Stimulated activated CD4-positive, alpha-beta T cell treated with anti-CD3 and anti-CD28 coated beads, Interleukin-15, amount 100 ng/mL, for 24 hours (primary cell): ENCODE measurements around the gene WDR48.

Experiments
- DNase-seq: peaks from one replicate; pipeline ENCODE4 v3.0.0-alpha.2; 2020

Gene WDR48

DNA sequence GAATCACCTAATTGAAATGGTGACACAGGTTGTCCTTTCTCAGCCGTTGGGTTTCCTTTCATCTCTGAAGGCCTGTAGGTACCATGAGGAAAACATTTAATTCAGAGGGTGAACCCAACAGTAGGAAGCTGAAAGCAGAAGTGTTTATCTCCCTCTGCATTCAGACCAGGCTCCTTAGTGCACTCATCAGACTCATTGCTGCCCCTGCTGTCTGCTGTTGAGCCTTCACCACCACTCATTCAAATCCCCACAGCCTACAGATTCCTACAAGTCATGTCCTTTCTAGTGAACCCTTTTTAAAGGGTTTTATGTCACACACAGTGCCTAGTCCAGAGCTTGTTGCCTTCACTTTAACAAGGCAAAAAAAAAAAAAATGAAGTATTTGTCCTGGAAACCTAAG, 13.4 kb downstream of the WDR48 start:
- peak; percentile 31 for DNase-seq

DNA sequence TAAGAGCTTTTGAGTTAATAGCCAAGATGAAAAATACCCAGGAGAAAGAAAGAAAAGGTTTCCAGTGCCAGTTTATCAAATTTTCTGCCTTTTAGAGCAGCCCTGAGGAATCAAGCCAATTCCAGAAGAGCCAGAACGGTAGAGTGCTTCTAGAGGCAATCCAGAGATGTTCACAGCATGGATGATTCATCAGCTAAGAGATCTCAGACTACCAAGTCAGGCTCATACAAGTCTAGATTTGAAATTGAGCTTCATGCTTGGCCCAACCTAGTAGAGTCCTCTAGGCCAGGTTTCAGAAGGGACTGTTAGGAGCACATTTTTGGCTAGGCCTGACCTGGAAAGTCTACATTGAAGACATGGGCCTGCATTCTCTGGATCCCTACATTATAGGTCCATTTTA, 15.5 kb downstream of the WDR48 start:
- no peak for DNase-seq

DNA sequence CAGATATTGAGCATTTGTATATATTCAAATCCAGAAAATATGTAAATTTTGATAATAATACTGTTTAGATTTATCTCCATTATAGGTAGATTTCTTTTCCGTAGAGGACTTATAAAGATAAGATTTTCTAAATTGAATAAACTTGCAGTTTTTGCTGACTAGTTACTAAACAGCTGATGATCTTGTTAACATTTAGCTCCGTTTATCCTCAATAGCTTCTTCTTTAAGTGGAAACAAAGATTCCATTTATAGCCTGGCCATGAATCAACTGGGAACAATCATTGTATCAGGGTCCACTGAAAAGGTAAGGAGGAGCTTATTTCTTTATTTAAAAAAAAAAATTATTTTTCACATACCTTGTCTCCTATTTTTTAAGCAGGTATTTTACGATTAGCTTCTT, 16.7 kb downstream of the WDR48 start:
- DNase-seq = no peak

DNA sequence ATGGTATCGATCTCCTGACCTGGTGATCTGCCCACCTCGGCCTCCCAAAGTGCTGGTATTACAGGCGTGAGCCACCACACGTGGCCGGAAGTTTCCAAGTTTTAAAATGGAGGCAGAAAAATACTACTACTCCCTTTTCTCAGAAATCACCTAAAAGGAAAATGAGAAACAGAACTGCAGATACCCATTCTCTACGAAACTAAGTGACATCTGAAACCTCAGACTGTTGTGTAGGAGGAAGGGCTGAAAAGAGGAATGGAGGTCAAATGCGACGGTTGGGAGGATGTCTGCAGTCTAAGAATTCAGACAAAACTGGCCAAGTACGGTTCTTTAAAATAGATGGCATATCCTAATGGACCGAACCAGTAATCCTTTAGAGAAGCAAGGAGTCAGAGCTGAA, 24.1 kb downstream of the WDR48 start:
- no peak for DNase-seq

DNA sequence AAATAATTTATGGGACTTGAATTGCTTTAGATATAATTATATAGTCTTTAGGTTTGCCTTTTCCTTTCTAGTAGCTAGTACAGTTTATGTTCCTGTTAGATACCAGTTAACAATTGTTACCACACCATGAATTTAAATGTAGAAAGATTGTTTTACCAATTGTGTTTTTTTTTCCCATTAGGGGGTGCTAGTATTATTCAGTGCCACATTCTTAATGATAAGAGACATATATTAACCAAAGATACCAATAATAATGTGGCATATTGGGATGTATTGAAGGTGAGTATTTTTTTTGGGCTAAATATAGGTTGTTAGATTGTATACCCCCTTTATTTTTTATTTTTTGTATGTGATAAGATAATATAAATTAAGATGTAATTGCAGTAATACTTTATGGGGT, 27.7 kb downstream of the WDR48 start:
- DNase-seq = no peak

DNA sequence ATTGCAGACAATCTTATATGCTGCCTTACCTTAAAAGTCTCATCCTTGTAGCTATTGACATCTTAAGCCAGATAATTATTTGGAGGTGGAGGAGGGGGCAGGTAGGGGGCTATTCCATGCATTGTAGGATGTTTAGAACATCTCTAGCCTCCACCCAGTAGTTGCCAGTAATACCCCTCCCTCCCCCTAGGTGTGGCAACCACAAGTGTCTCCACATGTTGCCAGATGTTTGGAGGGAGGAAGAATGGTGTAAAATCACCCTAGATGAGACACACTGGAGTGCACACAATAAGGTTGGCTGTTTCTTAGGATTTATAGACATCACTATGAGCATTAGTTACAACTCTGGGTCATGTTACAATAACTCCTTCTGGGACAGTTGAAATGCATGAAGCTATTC, 28.2 kb downstream of the WDR48 start:
- no peak for DNase-seq

DNA sequence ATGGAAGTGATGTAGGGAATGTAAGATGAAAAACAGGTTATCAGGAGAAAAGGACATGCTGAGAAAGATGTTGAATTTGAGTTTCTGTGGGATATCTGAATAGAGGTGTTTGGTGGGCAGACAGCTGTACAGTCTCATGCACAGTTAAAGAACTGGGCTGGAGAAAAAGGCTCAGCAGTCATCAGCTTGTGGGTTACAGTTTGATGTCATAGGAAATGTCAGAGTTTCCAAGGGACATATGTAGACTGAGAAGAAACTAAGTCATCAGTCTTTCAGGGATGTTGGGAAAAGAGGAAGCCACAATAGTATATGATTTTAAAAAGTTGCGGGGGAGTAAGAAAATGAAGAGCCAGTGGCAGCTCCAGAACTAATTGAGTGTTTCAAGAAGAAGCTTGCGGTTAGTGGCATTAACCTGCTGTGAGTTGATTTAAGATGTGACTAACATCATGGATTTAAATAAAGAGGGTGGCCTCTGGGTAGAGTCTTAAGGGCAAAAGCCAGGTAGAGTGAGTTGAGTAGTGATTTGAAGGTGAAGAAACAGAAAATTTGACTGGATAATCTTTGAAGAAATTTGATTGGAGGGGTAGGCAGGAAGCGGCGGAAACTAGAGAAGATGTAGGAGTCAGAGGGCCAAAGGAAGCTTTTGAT, 31.0 kb downstream of the WDR48 start:
- DNase-seq = no peak

DNA sequence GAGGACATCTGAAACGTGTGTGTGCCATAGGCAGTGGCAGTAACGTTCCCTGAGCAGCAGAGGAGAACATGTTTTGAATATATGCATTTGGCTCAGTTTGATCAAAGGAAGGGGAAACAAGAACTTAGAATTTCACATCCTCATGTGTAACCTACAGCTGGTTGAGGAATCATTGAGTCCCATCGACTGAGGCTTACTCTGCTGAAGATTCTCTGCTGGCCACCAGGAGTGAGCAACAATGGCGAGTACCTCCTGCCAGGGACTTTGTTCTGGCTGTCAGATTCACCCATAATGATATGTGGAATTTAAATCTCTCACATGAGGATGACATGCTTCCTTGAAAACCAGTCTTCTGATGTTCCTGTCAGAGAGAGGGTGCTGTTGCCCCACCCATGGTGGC, 34.3 kb downstream of the WDR48 start:
- DNase-seq = no peak

DNA sequence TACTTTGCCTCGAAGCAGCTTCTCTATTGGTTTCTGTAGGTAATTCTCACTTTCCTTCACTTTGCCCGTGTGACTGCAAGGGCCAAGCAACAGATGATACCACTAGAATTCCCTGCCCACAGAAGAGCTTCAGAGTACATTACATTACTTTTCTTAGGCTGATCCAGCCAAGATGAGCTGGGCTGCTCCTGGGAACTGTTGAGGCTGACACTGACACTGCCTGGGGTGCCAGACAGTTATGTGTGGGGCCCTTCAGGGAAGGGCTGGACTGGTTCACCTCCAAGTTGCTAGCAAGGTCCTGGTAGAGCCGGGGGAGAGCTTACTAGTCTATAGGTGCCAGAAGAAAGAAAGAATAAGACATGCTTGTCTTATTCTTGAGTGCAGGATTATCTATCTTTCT, 36.6 kb downstream of the WDR48 start:
- DNase-seq = no peak

DNA sequence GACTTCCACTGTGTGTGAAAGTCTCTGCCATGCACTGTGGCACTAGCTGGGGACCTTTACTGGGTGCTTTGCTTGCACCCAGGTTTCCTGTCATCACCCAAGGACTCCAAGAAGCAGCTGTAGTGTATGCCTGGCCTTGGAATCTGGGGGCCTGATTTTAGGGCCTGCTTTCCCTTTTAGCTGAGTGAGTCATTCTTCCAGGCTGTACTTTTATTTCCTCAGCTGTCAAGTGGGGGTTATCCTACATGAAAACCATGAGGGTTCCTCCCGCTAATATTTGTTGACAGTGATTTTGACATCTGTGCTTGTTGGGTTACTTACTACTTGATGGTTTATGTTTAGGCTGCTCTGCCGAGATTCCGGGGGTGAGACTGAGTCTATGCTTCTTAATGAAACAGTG, 37.1 kb downstream of the WDR48 start:
- no peak for DNase-seq

DNA sequence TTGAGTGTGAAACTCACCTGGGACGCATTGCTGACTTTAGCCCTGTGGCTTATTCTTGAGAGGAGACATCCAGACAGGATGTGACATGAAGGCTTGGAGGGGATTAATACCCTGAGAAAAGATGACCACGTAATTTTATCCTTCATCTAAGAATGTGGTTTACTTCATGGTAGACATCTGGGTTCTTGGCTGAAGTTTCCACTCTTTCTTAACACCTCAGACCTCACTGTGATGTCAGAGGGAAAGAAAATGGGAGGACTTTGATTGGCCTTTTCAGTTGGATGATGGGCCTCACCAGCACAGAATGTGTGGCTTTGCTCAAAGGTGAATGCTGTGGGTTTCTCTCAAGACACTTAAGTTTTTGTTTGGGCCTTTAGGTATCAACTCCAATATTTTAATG, 39.1 kb downstream of the WDR48 start:
- DNase-seq = no peak

DNA sequence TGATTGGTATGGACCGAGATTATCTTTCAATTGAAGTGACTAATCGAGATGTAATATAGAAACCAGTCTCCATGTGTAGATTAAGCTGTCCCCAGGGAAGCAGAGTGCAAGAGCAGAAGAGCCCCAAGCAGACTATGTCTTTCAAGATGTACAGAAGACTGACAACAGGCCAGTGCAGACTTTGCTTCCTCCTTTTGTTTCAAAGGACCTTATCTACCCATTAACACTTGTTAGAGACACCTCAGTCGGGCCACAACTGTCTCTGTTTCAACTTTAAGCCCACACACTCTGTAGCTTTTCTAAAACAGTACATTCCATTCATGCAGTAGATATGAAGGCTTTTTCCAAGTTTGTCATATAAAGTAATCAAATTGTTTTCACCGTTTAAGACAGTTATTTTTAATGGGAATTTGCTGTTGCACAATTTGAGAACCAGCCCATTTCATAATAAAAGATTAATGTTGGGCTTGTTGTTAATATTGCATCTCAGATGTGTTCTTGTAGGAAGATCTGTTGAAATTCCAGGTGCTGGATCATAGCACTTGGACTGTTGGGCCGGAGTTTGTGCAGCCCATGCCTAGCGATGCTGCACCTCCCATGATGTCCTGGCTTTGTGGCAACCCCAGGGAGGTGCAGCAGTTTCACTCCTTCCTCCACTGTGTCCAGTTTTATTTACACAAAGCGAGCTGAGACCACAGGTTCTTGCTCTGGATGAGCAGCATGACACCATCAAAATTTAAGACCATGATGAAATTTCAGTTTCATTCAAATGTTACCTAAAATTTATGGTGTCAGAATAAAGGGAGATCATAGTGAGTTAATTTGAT, 43.2 kb downstream of the WDR48 start:
- no peak for DNase-seq

DNA sequence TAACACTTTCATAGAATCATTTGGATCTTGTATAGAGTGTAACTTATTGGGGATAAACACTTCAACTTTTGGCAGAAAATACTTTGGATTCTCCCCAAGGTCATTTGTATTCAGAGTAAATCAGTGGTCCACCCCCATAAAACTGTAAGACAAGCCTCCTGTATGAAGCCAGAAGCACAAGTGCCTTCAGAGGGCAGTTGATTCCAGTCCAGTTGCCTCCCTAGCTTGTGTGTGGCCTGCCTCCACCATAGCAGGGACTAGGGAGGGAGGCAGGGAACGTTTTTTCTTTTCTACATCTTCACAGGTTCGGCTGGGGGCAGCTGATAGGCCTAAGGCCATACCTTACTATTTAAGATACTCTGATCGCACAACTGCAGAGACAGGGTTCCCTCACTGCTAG, 44.0 kb downstream of the WDR48 start:
- no peak for DNase-seq

DNA sequence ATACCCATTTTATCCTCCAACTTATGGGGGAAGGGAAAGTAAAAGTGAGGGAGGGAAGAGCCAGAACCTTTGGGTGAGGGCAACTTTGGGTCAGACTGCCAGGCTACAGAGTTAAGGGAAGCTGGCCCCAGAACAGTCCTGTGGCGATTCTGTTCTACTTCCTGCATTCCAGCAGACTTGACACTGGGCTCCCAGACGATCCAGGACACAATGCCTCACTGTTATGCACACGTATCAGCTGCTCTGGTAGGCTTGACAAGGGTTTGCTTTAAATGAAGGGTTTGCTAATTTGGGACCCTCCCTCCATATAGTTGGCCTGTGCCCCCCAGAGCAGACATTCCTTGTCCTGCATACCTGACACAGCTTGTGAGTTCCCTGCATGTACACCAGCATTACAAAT, 45.0 kb downstream of the WDR48 start:
- DNase-seq = no peak

DNA sequence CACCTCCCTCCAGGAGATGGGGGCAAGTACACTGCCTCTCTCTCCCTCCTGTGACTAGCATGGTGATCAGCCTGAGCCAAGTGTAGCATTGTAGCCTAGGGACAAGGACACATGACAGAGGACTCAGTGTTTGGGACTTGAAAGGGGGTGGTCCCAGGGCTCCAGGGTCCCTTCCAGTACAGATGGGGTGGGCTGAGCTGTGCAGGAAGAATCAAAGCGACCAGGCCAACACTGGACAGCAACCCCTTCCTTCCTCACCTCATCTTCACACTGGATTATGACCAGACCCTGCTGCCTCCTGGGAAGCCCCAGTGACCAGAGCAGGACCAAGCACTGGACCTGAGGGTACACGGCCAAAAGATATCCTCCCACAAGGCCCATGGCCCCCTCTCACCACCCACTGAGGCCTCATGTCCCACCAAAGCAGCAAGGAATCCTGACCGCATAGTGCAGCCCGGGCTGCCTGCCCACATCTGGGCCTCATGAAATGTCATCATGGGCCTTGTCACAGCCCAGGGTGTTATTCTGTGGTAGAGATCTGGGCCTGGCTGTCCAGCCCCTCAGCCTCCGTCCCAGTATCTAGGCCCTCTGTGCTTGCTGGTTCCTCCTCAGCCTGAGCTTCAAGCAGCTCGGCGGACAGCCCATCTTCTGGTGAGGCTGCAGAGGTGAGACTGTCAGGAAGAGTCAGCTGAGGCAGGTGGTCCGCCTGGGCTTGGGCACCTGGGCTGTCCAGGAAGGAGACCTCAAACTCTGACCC, 46.1 kb downstream of the WDR48 start:
- no peak for DNase-seq

DNA sequence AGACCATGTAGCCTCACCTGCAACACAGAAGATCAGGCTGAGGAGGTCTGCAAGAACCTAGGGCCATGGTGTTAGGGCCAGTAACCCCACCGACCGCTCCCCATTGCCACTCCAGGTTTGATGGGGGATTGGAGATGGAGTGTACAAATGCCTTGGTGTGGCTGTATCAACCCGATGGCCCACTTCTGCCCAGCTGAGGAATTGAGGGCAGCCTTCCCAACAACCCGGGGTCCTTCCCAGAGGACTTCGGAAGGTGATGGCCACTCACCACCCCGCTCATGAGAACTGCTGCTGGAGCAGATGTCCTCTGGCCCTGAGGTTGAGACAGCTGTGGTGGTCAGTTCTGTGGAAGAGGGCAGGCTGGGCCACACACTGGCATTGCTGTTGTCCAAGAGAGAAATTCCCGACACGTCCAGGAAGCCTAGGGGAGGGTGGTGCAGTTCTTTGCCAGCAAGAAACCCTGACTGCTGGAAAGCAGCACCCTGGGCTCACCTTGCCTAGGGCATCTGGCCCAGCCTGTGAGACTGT, 46.7 kb downstream of the WDR48 start:
- no peak for DNase-seq

DNA sequence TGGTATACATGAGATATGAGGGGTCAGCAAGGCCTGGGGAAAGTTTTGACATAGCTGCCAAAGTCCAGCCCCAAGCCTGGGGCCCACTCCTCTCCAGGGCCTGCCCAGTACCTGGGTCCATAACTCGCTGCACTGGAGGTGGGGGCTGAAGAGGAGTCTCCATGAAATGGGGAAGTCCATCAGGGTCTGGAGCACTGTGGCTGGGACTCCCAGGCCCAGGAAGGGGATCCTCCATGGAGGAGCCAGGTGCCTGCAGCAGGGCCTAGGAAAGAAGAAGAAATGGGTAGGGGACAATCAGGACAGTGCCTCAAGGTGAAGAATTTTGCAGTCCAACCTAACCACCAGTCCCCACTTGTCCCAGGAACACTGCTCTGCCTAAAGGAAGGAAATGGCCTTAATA, 47.4 kb downstream of the WDR48 start:
- DNase-seq = no peak

DNA sequence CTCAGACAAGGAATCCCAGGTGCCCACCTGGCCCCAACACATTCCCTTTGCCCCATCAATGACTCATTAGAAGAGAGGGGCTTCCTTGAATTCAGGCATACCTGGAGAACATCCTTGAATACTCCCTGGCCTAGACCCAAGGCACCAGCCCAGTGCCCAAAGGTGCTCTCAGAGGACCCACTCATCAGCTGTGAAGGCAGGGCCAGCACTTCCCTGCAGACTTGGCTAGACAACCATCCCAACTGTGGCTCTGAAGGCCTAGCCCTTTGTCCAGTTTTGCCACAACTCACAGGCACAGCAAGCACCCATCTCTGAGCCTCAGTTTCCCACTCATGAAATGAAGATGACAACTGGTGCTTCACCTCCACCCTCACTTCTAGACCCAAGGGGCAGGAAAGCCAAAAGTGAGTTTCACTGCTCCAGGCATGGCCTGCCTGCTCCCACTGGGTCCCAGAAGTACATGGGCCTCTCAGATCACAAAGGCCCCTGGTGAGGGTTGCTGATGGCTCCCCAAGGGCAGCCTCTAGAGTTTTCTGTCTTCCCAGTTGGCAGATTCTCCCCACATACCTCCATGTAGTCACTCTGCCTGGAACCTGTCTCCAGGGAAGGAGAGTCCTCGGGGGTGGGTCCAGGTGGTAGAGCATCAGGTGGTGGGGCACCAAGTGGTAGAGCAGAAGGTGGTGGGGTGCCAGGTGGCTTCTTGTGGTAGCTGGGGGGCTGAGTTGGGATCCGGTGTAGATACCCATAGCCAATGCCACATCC, 48.1 kb downstream of the WDR48 start:
- no peak for DNase-seq

DNA sequence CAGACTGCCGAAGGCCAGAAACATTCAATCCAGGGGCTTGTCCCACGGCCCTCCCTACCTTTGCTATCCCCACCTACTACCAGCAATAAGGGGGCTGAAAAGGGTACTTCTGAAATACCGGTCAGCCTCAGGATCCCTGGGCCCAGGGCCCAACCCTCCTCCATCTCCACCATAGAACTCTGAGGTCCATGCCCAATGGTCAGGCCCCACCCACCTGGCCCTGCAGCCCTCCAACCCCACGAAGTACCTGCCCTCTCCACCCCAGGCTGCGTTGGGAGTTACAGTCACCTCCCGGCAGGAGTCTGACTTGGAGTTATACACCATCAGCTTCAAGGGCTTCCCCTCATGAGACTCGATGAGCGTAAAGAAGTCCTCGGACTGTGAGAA, 48.7 kb downstream of the WDR48 start:
- no peak for DNase-seq

DNA sequence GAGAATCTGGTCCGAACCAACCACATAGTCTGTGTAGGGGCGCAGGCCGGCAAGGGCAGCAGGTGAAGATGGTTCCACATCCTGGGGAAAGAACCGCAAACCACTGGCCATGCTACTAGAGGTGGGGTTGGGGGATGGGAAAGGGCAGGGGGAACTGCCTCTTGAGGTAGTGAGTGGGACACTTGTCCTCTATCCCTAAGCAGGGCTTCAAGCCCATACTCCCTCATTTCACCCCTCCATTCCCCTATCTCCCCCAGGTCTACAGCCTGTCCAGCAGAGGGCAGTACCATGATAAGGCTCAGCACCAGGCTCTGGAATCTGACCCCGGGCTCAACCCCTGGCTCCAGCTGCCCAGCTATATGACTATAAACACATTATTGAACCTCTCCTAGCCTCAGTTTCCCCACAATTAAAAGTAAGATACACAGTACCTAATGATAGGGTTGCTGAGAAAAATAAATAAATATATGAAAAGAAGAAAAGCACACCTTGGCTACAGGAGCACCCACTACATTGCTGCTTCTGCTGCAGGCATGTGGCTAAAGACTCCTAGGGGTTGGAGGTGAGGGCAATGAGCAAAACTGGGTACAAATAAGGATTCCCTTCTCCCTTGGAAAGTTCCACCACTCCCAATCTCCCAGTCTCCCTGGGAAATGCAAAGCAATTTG, 49.3 kb downstream of the WDR48 start:
- peak; percentile 56 for DNase-seq

DNA sequence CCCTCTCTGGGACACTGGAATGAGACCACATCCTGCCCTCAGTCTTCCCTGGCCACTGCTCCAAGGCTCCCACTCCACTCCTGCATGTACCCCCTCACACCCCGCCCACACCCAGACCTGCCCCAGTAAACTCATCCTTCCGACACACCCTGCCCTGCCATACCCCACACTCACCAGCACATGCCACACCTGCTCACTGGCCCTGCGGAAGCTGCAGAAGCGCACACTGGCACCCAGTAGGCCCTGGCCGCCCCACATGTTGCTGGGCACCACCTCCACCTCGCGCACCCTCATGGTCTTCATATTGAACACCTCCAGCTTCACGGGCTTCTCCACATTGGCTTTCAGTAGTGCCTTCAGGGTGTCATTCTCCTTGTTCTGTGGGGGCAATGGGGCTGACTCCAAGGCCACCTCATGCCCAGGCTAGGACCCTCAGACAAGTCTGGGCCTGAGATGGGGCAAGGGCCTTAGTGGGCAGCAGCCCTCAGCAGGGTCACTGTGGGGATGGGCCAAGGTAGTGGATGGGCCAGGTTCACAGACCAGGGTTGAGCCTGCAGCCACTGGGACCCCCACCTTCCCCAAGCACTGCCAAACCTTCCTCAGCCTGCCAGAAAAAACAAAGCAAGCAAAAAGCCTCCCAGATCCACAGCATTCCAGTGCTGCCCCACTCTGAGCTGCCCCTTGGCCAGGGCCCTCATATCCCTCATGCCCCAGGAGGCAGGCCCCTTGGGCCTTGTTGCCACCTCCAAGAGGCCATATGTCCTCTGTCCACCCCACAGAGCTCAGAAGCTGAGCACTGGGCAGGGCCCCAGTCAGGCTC, 50.9 kb downstream of the WDR48 start:
- DNase-seq = no peak

DNA sequence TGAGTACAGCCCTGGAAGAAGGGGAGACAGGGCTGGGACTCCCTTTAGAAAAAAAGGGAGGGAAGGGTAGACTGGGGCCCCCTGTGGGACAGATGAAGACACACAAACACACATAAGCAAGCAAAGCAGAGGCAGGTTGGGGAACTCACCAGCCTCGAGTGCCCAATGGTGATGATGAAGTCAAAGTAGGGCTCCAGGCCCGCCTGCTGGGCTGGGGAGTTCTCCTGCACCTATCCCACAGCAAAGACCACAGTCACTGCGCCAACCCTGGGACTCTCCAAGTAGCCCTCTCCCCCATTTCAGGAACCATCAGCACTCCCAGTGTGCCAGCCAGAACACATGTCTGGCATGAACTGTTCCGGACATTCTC, 51.5 kb downstream of the WDR48 start:
- DNase-seq = no peak
